GM12874 (cell line): Measurements from ENCODE around the gene FRRS1L.

Source experiments
- TF ChIP-seq, protein P1 (sequence below): IDR thresholded peaks from 2 replicates; pipeline ENCODE4 v1.5.1; 2011; ENCODE audit warnings: low read depth, mild to moderate bottlenecking, control low read depth, low read length, moderate library complexity; ENCODE audit not compliant: insufficient read depth

Gene FRRS1L

DNA sequence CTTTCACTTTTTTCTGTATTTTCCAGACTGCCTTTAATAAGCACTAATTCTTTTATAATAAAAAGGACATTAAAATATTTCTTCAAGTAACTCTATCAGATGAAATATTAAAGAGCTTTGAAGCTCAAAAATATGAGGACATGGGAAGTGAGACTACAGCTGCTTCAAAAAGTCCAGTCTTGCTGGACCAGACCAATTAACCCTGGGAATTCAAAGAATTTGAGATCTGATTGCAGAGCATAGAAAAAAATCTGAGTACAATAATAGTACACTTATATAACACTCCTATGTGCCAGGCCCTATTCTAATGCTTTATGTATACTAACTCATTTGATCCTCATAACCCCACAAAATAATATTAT, 57.1 kb downstream of the FRRS1L start:
- TF ChIP-seq, protein P1, sequence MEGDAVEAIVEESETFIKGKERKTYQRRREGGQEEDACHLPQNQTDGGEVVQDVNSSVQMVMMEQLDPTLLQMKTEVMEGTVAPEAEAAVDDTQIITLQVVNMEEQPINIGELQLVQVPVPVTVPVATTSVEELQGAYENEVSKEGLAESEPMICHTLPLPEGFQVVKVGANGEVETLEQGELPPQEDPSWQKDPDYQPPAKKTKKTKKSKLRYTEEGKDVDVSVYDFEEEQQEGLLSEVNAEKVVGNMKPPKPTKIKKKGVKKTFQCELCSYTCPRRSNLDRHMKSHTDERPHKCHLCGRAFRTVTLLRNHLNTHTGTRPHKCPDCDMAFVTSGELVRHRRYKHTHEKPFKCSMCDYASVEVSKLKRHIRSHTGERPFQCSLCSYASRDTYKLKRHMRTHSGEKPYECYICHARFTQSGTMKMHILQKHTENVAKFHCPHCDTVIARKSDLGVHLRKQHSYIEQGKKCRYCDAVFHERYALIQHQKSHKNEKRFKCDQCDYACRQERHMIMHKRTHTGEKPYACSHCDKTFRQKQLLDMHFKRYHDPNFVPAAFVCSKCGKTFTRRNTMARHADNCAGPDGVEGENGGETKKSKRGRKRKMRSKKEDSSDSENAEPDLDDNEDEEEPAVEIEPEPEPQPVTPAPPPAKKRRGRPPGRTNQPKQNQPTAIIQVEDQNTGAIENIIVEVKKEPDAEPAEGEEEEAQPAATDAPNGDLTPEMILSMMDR: no peak

DNA sequence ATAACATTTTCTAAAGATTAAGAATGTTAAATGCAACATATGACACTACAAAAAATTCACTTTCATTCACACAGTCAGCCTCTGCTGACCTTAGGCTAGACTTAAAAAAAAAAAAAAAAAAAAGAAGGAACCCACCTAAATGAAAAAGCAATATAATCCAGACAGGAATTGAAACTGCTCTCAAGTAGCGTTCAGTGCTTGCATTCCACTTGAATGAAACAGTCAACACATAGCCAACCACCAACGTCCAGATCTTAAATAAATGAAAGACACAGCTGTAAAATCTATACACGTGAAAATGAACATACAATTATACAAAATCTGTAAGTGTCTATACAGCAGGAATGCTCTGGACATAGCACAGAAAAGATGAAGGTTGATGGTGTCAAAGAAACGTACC, 58.7 kb downstream of the FRRS1L start:
- TF ChIP-seq, protein P1: no peak

DNA sequence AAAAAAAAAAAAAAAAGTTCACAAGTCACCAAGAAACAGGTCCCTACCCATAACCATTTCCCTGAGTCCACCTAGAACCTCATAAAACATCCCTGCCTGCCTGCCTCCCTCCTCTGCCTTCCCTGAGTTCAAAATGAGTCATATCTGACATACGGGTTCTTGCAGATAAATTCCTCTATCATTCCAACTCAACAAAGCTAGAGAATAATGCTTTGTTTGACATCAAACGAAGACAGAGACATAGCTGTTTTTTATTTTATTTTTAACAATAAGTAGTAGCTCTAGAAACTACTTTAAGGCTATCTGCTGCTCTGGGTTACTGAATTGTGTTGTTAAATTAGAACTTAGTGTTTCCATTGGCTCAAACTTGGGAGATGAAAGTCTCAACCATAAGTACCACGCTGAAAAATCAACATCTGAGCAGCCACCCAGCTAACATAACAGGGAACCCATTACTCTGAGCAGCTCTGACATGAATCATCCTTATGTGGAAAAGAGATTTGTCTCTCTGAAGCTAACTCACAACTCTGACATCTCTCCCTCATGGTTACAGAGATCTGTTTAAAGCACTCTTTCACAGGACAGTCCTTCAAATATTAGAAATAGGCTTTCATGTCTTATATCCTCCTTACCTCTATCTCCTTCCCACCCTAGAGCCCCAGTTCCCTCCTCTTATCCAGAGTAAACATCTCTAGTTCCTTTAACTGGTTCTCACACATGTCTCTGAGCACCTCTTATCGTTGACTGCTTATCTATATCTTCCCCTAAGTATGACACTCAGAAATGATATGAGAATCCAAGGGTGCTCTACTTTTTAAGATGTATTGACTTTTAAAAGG, 59.4 kb downstream of the FRRS1L start:
- TF ChIP-seq, protein P1: no peak

GRCh38 chr9:109101810-109102209, 65.2 kb downstream of the FRRS1L start:
- TF ChIP-seq, protein P1: no peak

DNA sequence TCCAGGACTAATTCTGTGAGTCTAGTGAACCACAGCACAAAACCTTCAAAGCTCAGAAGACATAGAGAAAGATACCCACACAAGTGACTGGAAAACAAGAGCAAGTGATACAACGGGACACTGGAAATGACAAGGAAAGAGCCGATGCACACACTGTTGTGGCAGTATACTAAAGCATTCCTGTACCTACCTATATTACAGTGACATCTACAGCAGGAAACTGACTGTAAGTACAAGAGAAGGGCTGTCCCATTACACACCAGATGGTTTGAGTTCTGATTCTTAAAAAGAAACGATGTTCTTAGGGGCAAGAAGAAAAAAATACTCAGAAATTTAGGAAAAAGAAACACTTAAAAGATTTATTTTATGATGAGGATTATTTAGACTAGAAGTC, 65.8 kb downstream of the FRRS1L start:
- TF ChIP-seq, protein P1: no peak

- TF ChIP-seq, protein P1: no peak
Observed at GRCh38 chr9:109100543-109101201, 66.4 kb downstream of the FRRS1L start.

GRCh38 chr9:109098960-109099308, 68.1 kb downstream of the FRRS1L start:
- TF ChIP-seq, protein P1: no peak
